ENCODE measurements around the gene PLCH1.
A peak's percentile ranks its signal among the peaks of the same experiment; 100 is the strongest.
"Not testable (repeated sequence)": the region's sequence is repeated elsewhere in the genome, so short reads cannot be mapped to it uniquely, and the experiment has no call there.

Gene PLCH1

GRCh38 chr3:155407971-155408370 lies 336.9 kb downstream of the PLCH1 start:
- no peak for DNase-seq

GRCh38 chr3:155407331-155407730 lies 337.5 kb downstream of the PLCH1 start:
- DNase-seq, result no peak

- no peak for DNase-seq
Measured at GRCh38 chr3:155404486-155404885, 340.4 kb downstream of the PLCH1 start.

GRCh38 chr3:155402656-155403055 lies 342.2 kb downstream of the PLCH1 start:
- DNase-seq, result no peak

GRCh38 chr3:155398046-155398445 lies 346.8 kb downstream of the PLCH1 start:
- DNase-seq, result no peak

- not testable (repeated sequence) for DNase-seq
Measured at GRCh38 chr3:155394896-155395295, 350.0 kb downstream of the PLCH1 start.

GRCh38 chr3:155394240-155394639 lies 350.6 kb downstream of the PLCH1 start:
- DNase-seq, result no peak

GRCh38 chr3:155393316-155393715 lies 351.6 kb downstream of the PLCH1 start:
- no peak for DNase-seq

- DNase-seq, result no peak
Measured at GRCh38 chr3:155392138-155392537, 352.7 kb downstream of the PLCH1 start.

GRCh38 chr3:155391551-155391958 lies 353.3 kb downstream of the PLCH1 start:
- DNase-seq, result no peak

GRCh38 chr3:155391104-155391503 lies 353.8 kb downstream of the PLCH1 start:
- no peak for DNase-seq

GRCh38 chr3:155390351-155390750 lies 354.5 kb downstream of the PLCH1 start:
- no peak for DNase-seq

GRCh38 chr3:155388417-155388816 lies 356.5 kb downstream of the PLCH1 start:
- no peak for DNase-seq

GRCh38 chr3:155387571-155387970 lies 357.3 kb downstream of the PLCH1 start:
- DNase-seq, result no peak

- no peak for DNase-seq
Measured at GRCh38 chr3:155386919-155387318, 358.0 kb downstream of the PLCH1 start.

GRCh38 chr3:155385896-155386625 lies 358.8 kb downstream of the PLCH1 start:
- DNase-seq, result no peak

- peak; percentile 33 for DNase-seq
Measured at GRCh38 chr3:155382396-155383042, 362.4 kb downstream of the PLCH1 start.

- DNase-seq, result no peak
Measured at GRCh38 chr3:155377847-155378246, 367.0 kb downstream of the PLCH1 start.

- no peak for DNase-seq
Measured at GRCh38 chr3:155377071-155377470, 367.8 kb downstream of the PLCH1 start.

- no peak for DNase-seq
Measured at GRCh38 chr3:155372281-155372680, 372.6 kb downstream of the PLCH1 start.

GRCh38 chr3:155370764-155371503 lies 373.9 kb downstream of the PLCH1 start:
- DNase-seq, result no peak

GRCh38 chr3:155370198-155370597 lies 374.7 kb downstream of the PLCH1 start:
- no peak for DNase-seq

- DNase-seq, result no peak
Measured at GRCh38 chr3:155369735-155370134, 375.1 kb downstream of the PLCH1 start.

- no peak for DNase-seq
Measured at GRCh38 chr3:155369244-155369643, 375.6 kb downstream of the PLCH1 start.
